Right lobe of liver (tissue), 4 donors: ENCODE results near the gene INAVA.

ENCODE experiments used
- CTCF ChIP-seq, 4 donors: fragments of 200-600 bp in 3 of 4; fragments of 450-650 bp in 1 of 4; IDR thresholded peaks; one replicate each; pipeline versions ENCODE4 v1.5.1 to v1.8.0; 2016 to 2022; ENCODE audit warnings: antibody characterized with exemption in 4 of 4, mild to moderate bottlenecking in 2 of 4
- POLR2A ChIP-seq: fragments of 450-650 bp; IDR thresholded peaks from one replicate; pipeline ENCODE4 v1.6.1; 2017; ENCODE audit warnings: antibody characterized with exemption, mild to moderate bottlenecking
- donor health status: DM: no; HTN: no; CAD: no.
- donor health status: DM: no; HTN: no; CAD: no.
- donor health status: DM: no; HTN: yes; CAD: no.

GRCh38 chr1:200873671-200874397 lies 20.9 kb upstream of the INAVA start:
- TF ChIP-seq POLR2A (no peak), CTCF (IDR thresholded peaks at IDR 0.05) (no peak)
